LNCaP clone FGC (cell line): ENCODE results near the gene RAPGEF5.

ENCODE experiments used
- DNase-seq: peaks from one replicate; pipeline ENCODE4 v3.0.0-alpha.2; 2011; ENCODE audit warnings: low read depth
- H3K4me3 ChIP-seq: 2 replicates; pipeline ENCODE4 v1.5.1; 2011; ENCODE audit warnings: mild to moderate bottlenecking, low read depth, low read length, control low read depth
- CTCF ChIP-seq: IDR thresholded peaks from 2 replicates; pipeline ENCODE4 v1.5.1; 2012; ENCODE audit warnings: mild to moderate bottlenecking; ENCODE audit not compliant: control insufficient read depth, insufficient read depth; ENCODE audit errors: extremely low read depth

RAPGEF5 gene

DNA sequence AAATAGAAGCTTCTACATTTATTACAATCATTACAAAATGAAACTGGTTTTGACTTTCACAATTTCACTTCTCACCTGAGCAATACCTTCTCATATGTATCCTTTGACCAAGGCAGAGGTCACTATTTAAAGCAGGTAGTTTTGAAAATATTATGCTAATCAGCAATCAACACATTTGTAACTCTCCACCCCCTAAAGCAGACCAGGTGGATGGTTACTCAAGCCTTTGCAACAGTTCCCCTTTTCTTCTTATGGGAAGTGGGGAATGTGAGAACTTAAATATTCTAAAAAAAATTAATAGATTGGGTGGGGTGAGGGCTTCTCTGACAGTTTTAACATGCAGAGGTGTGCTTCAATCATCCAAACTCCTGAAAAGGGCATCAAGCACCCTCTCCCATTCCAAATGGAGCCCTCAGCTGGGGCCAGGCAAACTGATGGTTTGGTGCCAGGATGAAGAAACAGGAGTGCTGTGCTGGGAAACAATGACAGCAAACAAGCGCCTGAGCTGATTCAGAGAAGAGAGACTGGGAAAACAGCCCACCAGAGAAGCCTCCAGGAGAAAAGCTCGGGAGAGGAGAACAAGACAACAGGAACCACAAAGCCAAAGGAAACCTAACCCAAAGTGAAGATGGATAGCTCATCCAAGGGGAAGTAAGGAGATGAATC lies 17.1 kb downstream of the RAPGEF5 start:
- TF ChIP-seq CTCF, result no peak
- DNase-seq, result no peak
- H3K4me3 ChIP-seq, result no peak overlapping the region

DNA sequence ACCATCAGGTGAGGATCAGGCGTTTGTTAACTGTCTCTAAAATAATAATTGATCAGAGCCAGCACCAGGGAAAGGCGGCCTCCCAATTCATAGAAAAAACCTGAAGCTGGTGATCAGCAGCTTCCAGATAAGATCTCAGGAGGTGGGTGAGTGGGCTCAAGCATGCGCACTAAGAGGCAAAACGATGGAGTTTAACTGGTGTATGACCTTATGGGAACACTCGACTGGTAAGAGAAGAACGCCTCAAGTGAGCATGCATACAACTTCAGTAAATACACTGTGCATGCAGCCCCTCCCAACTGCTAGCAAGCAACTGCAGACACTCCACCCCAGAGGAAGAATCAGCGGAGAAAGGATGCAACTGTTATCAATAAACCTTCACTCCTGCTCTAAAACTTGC lies 18.1 kb downstream of the RAPGEF5 start:
- DNase-seq, result no peak
- TF ChIP-seq CTCF, result no peak
- no peak overlapping the region for H3K4me3 ChIP-seq

DNA sequence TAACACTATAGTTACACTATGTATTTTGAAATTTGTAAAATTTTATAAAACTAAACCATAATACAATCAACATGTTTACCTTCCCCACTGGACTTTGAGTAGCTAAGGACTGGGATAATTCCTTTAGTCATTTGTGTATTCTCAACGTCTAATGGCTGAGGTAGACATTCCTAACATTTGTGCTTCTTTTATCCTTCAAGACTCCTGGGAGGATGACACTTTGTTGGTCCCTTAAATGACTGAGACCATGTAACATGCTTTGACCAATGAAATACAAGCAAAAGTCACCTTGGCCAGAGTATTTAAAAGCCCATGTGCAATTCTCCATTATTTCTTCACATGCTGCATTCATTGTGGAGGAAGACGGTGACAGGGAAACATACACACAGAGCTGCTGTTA lies 18.5 kb downstream of the RAPGEF5 start:
- DNase-seq, result no peak
- TF ChIP-seq CTCF, result no peak
- no peak overlapping the region for H3K4me3 ChIP-seq

DNA sequence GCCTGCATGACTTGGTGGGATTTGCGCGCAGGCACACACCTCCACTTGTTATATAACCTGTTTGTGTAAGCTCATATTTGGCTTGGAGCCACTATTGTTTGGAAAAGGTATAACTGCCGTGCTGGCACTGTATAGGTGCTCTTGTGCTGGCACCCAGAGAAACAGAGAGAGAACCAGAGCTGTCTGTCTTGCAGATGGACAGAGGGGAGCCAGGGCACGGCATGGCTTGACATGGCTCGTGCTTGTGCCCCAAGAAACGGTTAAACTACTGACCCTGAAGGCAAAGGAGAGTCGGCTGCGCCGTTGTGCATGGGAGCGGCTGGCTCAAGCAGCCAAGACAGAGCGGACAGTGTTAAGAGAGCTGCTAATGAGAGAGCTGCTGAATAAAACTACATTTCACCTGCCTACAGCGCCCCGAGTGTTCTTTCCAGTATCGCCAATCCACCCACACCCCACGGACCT lies 23.2 kb downstream of the RAPGEF5 start:
- no peak overlapping the region for H3K4me3 ChIP-seq
- TF ChIP-seq CTCF, result no peak
- DNase-seq, result no peak

GRCh38 chr7:22332461-22332870 lies 24.5 kb downstream of the RAPGEF5 start:
- no peak overlapping the region for H3K4me3 ChIP-seq
- TF ChIP-seq CTCF, result no peak
- DNase-seq, result no peak

GRCh38 chr7:22331704-22332103 lies 25.2 kb downstream of the RAPGEF5 start:
- TF ChIP-seq CTCF, result no peak
- DNase-seq, result no peak
- H3K4me3 ChIP-seq, result no peak overlapping the region

DNA sequence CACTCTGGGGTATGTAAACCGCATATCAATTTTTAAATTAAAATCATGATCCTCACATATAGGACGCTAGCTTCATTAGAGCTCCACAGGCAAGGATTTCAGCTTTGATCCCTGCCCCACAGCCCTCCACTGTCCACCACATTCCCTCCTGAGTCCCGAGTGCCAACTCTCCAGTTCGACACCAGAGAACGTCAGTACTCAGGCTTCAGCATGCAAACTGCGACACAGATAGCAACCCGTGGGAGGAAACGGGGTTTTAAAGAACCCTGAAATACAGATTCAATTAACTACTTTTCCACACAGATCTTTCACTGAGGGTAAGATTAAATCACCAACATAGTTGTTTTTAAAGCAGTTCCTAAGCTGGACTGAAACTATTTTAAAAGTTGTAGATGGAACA lies 26.1 kb downstream of the RAPGEF5 start:
- H3K4me3 ChIP-seq, result no peak overlapping the region
- no peak for DNase-seq
- no peak for TF ChIP-seq CTCF
